HCT116 (cell line): ENCODE measurements around the gene BCAP31. TPM values are rescaled to one million over a fixed set of nuclear protein-coding genes. Genes with fewer than 3 reads are reported as not detected.

Experiments used
- ATAC-seq: fragments of 200-7000 bp; cut with Tn5 transposase; 2 replicates; pipeline ENCODE4 v1.9.1; 2020; ENCODE audit warnings: mild to moderate bottlenecking, moderate library complexity
- BruUV-seq: library from RNA; stranded (reverse); fragments of 400-500 nt; replicated peaks from 2 replicates; lab custom pipeline; 2021; lab: Mats Ljungman, UMichigan
- CTCF ChIA-PET: fragments of 300-600 bp; sonication (Branson Sonifier 250); formaldehyde crosslinking; loops from one replicate; lab custom pipeline; 2021; ENCODE audit warnings: antibody characterized with exemption; lab: Charles Lee
- POLR2A ChIA-PET: fragments of 300-600, 350-600 bp; sonication (Branson Sonifier 250); formaldehyde crosslinking; loops from one replicate; lab custom pipeline; 2021; ENCODE audit warnings: antibody characterized with exemption; lab: Charles Lee
- RAD21 ChIA-PET, 2 experiments: fragments of 300-600 bp; sonication (Branson Sonifier 250); formaldehyde crosslinking; loops; one replicate each; lab custom pipeline; 2023; ENCODE audit warnings: low total read pairs in 2 of 2; ENCODE audit not compliant: uncharacterized antibody in 2 of 2, unreplicated experiment in 2 of 2, low non-redundant PET in 1 of 2; lab: Charles Lee
- DNase-seq: peaks from one replicate; pipeline ENCODE4 v3.0.0-alpha.2; 2010; ENCODE audit warnings: low read depth, low spot score
- H2AFZ ChIP-seq: fragments of 200-600 bp; shearing (Covaris generic), sonication (generic); 2 replicates; pipeline ENCODE4 v1.6.1; 2017; ENCODE audit warnings: low read depth, mixed run types, mixed read lengths, antibody characterized with exemption, low read length; ENCODE audit not compliant: poor library complexity, severe bottlenecking
- H3K27ac ChIP-seq: 2 replicates; pipeline ENCODE4 v1.5.1; 2012; ENCODE audit warnings: low read depth, low read length
- H3K27me3 ChIP-seq: fragments of 200-600 bp; sonication (generic); 2 replicates; pipeline ENCODE4 v1.6.1; 2016; ENCODE audit warnings: mixed run types, low read length, mixed read lengths; ENCODE audit not compliant: insufficient read depth
- H3K36me3 ChIP-seq, 2 experiments: fragments of 200-500 bp in 1 of 2; fragments of 200-600 bp in 1 of 2; sonication (Bioruptor generic) in 1 of 2; sonication (generic) in 1 of 2; 2 replicates each; pipeline versions ENCODE4 v1.5.1 to v1.6.1; 2014 to 2016; ENCODE audit warnings: low read length in 2 of 2, inconsistent platforms in 1 of 2, mixed read lengths in 1 of 2, mixed run types in 1 of 2; ENCODE audit not compliant: insufficient read depth in 2 of 2, control insufficient read depth in 1 of 2
- H3K4me1 ChIP-seq, 2 experiments: fragments of 200-600 bp in 1 of 2; sonication (generic) in 1 of 2; 2 replicates each; pipeline versions ENCODE4 v1.5.1 to v1.6.1; 2012 to 2017; ENCODE audit warnings: low read length in 2 of 2, inconsistent platforms in 1 of 2, mild to moderate bottlenecking in 1 of 2, mixed read lengths in 1 of 2, mixed run types in 1 of 2, moderate library complexity in 1 of 2; ENCODE audit not compliant: insufficient read depth in 2 of 2, control insufficient read depth in 1 of 2
- H3K4me2 ChIP-seq: fragments of 200-600 bp; sonication (generic); 2 replicates; pipeline ENCODE4 v1.6.1; 2017; ENCODE audit warnings: mixed run types, low read length, mixed read lengths
- H3K4me3 ChIP-seq, 2 experiments: fragments of 200-600 bp in 1 of 2; sonication (generic) in 1 of 2; replicated peaks in 1 of 2; 2 replicates each; pipeline ENCODE4 v1.5.1; 2011 to 2016; ENCODE audit warnings: low read length in 2 of 2, control low read depth in 1 of 2, low read depth in 1 of 2, mild to moderate bottlenecking in 1 of 2, mixed read lengths in 1 of 2, mixed run types in 1 of 2
- H3K79me2 ChIP-seq: fragments of 200-600 bp; sonication (generic); 2 replicates; pipeline ENCODE4 v1.6.1; 2017; ENCODE audit warnings: mild to moderate bottlenecking, mixed run types, low read length, moderate library complexity, mixed read lengths; ENCODE audit not compliant: insufficient read depth
- H3K9ac ChIP-seq: fragments of 200-600 bp; sonication (generic); 2 replicates; pipeline ENCODE4 v1.6.1; 2016; ENCODE audit warnings: low read length, mixed read lengths
- H3K9me2 ChIP-seq: fragments of 200-600 bp; sonication (generic), shearing (Covaris generic); 2 replicates; pipeline ENCODE4 v1.6.1; 2017; ENCODE audit warnings: mixed run types, mild to moderate bottlenecking, moderate library complexity; ENCODE audit not compliant: insufficient read depth
- H3K9me3 ChIP-seq, 2 experiments: fragments of 200-500 bp in 1 of 2; fragments of 200-600 bp in 1 of 2; sonication (Bioruptor generic) in 1 of 2; sonication (generic) in 1 of 2; 2 replicates each; pipeline ENCODE4 v1.6.1; 2014 to 2017; ENCODE audit warnings: low read length in 2 of 2, mixed read lengths in 2 of 2, inconsistent platforms in 1 of 2, low read depth in 1 of 2, mild to moderate bottlenecking in 1 of 2, mixed run types in 1 of 2, moderate library complexity in 1 of 2; ENCODE audit not compliant: control insufficient read depth in 1 of 2, insufficient read depth in 1 of 2
- H4K20me1 ChIP-seq: fragments of 200-600 bp; sonication (generic), shearing (Covaris generic); 2 replicates; pipeline ENCODE4 v1.6.1; 2017; ENCODE audit warnings: mixed run types, mild to moderate bottlenecking, moderate library complexity; ENCODE audit not compliant: insufficient read depth
- CBX3 ChIP-seq: IDR thresholded peaks from 2 replicates; pipeline ENCODE4 v1.6.1; 2012; ENCODE audit warnings: low read depth
- CEBPB ChIP-seq: IDR thresholded peaks from 2 replicates; pipeline ENCODE4 v1.6.1; 2012; ENCODE audit warnings: low read depth
- CTCF ChIP-seq, 3 experiments: fragments of 200-600 bp in 1 of 3; sonication (generic) in 1 of 3; IDR thresholded peaks in 2 of 3; conservative IDR thresholded peaks in 1 of 3; 2 replicates each; pipeline ENCODE4 v1.5.1; 2012 to 2017; ENCODE audit warnings: low read depth in 2 of 3, low read length in 2 of 3, antibody characterized with exemption in 1 of 3, borderline replicate concordance in 1 of 3, control low read depth in 1 of 3, mild to moderate bottlenecking in 1 of 3, mixed read lengths in 1 of 3, mixed run types in 1 of 3, moderate library complexity in 1 of 3; ENCODE audit not compliant: insufficient read depth in 1 of 3
- EGR1 ChIP-seq: IDR thresholded peaks from 2 replicates; pipeline ENCODE4 v1.6.1; 2012; ENCODE audit warnings: low read depth
- EZH2 ChIP-seq: fragments of 200-600 bp; sonication (generic); IDR thresholded peaks from 2 replicates; pipeline ENCODE4 v1.6.1; 2017; ENCODE audit warnings: antibody characterized with exemption, mixed run types
- EZH2phosphoT487 ChIP-seq: fragments of 200-600 bp; IDR thresholded peaks from 2 replicates; pipeline ENCODE4 v1.6.1; 2018; ENCODE audit warnings: antibody characterized with exemption, borderline replicate concordance
- FOSL1 ChIP-seq: IDR thresholded peaks from 2 replicates; pipeline ENCODE4 v1.6.1; 2012; ENCODE audit warnings: low read depth
- JUND ChIP-seq: IDR thresholded peaks from 2 replicates; pipeline ENCODE4 v1.6.1; 2012
- POLR2A ChIP-seq: IDR thresholded peaks from 2 replicates; pipeline ENCODE4 v1.7.0; 2011; ENCODE audit warnings: borderline replicate concordance; ENCODE audit not compliant: insufficient read depth, insufficient read length; ENCODE audit errors: extremely low read depth
- POLR2AphosphoS5 ChIP-seq: IDR thresholded peaks from 2 replicates; pipeline ENCODE4 v1.6.1; 2011; ENCODE audit warnings: mild to moderate bottlenecking, low read depth, low read length, moderate library complexity
- RAD21 ChIP-seq: IDR thresholded peaks from 2 replicates; pipeline ENCODE4 v1.6.1; 2012; ENCODE audit warnings: low read depth, mild to moderate bottlenecking
- REST ChIP-seq: IDR thresholded peaks from 2 replicates; pipeline ENCODE4 v1.6.1; 2012; ENCODE audit warnings: low read depth
- SIN3A ChIP-seq: IDR thresholded peaks from 2 replicates; pipeline ENCODE4 v1.6.1; 2012; ENCODE audit warnings: low read depth
- SP1 ChIP-seq: IDR thresholded peaks from 2 replicates; pipeline ENCODE4 v1.6.1; 2012; ENCODE audit warnings: low read depth
- SRF ChIP-seq: IDR thresholded peaks from 2 replicates; pipeline ENCODE4 v1.6.1; 2012; ENCODE audit warnings: low read depth
- YY1 ChIP-seq: IDR thresholded peaks from 2 replicates; pipeline ENCODE4 v1.6.1; 2011; ENCODE audit warnings: low read length, low read depth, moderate library complexity, mild to moderate bottlenecking; ENCODE audit not compliant: insufficient replicate concordance; ENCODE audit errors: extremely low read depth
- ZFX ChIP-seq: fragments of 450-650 bp; IDR thresholded peaks from 2 replicates; pipeline ENCODE4 v1.6.1; 2017
- ZNF274 ChIP-seq: fragments of 200-500 bp; sonication (Bioruptor generic); IDR thresholded peaks from 2 replicates; pipeline ENCODE4 v1.6.1; 2014; ENCODE audit warnings: mild to moderate bottlenecking, low read depth, low read length, inconsistent platforms
- intact Hi-C: fragments of 100-400 bp; cut with micrococcal nuclease; formaldehyde crosslinking; loops from 2 replicates; pipeline ENCODE4 v1.10.0; 2022
- total RNA-seq: library from RNA; stranded (reverse); gene quantifications from one replicate; pipeline ENCODE4 v1.2.1, GENCODE V29; 2021; ENCODE audit not compliant: unreplicated experiment

BCAP31 gene
- total RNA-seq, 1 experiment from 2014 or later, result 185 TPM

GRCh38 chrX:153657161-153657560, 67.0 kb downstream of the BCAP31 start:
- CTCF ChIA-PET, result interaction anchor here (0.6 to 1.7 kb wide), 2 partner anchors 10 to 11 kb away, joined by 4 to 7 read pairs; partner anchors contain the start of gene DUSP9
- POLR2A ChIA-PET, result no interaction called here
- no TSS peak for BruUV-seq

GRCh38 chrX:153653556-153653955, 70.6 kb downstream of the BCAP31 start:
- BruUV-seq, result no TSS peak
- H3K27me3 ChIP-seq, result no peaks in the 10 kb centered on the region
- no peaks in the 10 kb centered on the region for H3K9me3 ChIP-seq
- no peak overlapping the region for H3K9ac ChIP-seq
- intact Hi-C loops, result no loop called here
- H3K4me1 ChIP-seq, result no peaks in the 10 kb centered on the region
- ATAC-seq, result no peak
- no peaks in the 10 kb centered on the region for H3K36me3 ChIP-seq
- no peaks in the 10 kb centered on the region for H4K20me1 ChIP-seq
- no peak overlapping the region for H3K4me2 ChIP-seq
- ChIA-PET POLR2A (no interaction called here), RAD21 (no interaction called here), CTCF (no interaction called here)
- no peaks in the 10 kb centered on the region for H3K9me2 ChIP-seq
- DNase-seq, result no peak
- no peak overlapping the region for H3K4me3 ChIP-seq
- peak overlapping the region; percentile 16 for H2AFZ ChIP-seq
- no peak overlapping the region for H3K27ac ChIP-seq
- no peaks in the 10 kb centered on the region for H3K79me2 ChIP-seq
- TF ChIP-seq EZH2 (no peak), ZNF274 (no peak), YY1 (no peak), REST (no peak), JUND (no peak), EZH2phosphoT487 (no peak), EGR1 (no peak), CTCF (IDR thresholded peaks at IDR 0.05 in 2 of 3, conservative IDR thresholded peaks at IDR 0.05 in 1 of 3; ENCODE audit: borderline replicate concordance in 1 of 3, insufficient read depth in 1 of 3, low read depth in 2 of 3, low read length in 2 of 3) (no peak), CBX3 (no peak), FOSL1 (no peak), SIN3A (no peak), POLR2A (no peak), SP1 (no peak), POLR2AphosphoS5 (no peak), RAD21 (no peak), SRF (no peak), CEBPB (no peak)

More at GRCh38 chrX:153657161-153657560, 67.0 kb downstream of the BCAP31 start:
- Histone ChIP-seq H3K9me2 (no peaks in the 10 kb centered on the region), H3K36me3 (no peaks in the 10 kb centered on the region), H3K4me2 (no peak overlapping the region), H3K27me3 (no peaks in the 10 kb centered on the region), H3K4me3 (no peak overlapping the region), H3K79me2 (no peaks in the 10 kb centered on the region), H3K27ac (no peak overlapping the region), H4K20me1 (no peaks in the 10 kb centered on the region), H3K9ac (no peak overlapping the region), H3K4me1 (no peaks in the 10 kb centered on the region; a peak in 1 of 4 replicates), H2AFZ (no peak overlapping the region), H3K9me3 (no peaks in the 10 kb centered on the region)
- TF ChIP-seq ZFX (no peak), EZH2phosphoT487 (no peak), CEBPB (no peak), YY1 (no peak), EGR1 (no peak)
- DNase-seq, result no peak
- no peak for ATAC-seq
- intact Hi-C loops, result no loop called here
- RAD21 ChIA-PET, result no interaction called here
